Fibroblast of gingiva (primary cell): Measurements from ENCODE around the gene SEMA3A.
A peak's percentile ranks its signal among the peaks of the same experiment; 100 is the strongest.

Experiments used
- DNase-seq: peaks from one replicate; pipeline ENCODE4 v3.0.0-alpha.2; 2011; ENCODE audit warnings: low read depth

Gene SEMA3A

DNA sequence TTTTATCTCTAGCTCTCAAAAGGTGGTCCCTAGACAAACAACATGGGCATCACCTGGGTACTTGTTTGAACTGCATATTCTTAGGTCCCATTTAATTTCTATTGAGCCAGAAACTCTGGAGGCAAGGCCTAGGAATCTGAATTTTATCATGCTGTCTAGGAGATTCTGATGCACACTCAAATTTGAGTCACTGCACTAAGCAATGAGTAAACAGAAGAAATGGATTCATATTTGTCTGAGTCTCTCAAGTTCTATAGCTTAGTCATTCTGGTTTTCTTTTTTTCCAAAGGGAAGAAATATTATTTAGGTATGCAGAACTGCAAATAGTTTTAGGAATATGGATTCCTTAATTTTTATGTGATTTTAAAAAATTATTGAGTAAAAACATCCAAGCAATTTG, 185.5 kb downstream of the SEMA3A start:
- DNase-seq, result no peak

- no peak for DNase-seq
Measured at GRCh38 chr7:84003191-84003590, 191.4 kb downstream of the SEMA3A start.

DNA sequence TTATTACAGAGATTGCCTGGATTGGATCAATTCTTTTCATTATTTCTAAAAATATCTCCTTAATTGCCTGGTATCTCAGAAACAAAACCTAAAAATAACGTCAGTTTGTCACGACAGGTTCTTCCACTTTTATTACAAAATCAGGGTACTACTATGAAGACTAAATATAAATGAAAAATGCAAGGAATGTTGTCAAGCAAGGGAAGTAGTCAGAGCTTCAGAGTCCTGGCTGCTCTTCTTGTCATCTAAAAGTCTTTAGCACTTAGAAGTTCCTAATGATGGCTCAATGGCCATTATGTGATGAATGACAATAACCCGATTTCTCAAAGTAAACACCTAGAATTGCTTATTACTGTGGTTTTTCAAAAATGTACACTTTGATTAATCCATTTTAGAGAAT, 192.2 kb downstream of the SEMA3A start:
- no peak for DNase-seq

DNA sequence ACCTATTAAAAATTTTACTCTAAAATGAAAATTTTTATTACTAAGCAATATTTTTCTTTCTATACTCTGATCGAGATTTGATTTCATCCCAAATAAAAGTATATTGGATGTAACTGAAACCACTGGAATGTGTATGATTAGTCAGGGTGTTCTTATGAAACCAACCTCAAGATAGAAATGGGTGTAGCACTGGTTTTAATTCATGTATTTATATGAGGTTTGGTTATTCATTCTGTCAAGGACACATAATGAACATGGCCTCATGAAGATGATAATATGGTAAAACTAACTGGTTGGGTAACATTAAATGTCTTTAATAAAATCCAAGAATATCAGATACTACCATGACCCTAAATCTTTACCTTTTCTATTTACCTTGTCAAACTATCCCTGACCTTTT, 197.7 kb downstream of the SEMA3A start:
- DNase-seq, result peak; percentile 15

- no peak for DNase-seq
Measured at GRCh38 chr7:83987764-83988163, 206.8 kb downstream of the SEMA3A start.

DNA sequence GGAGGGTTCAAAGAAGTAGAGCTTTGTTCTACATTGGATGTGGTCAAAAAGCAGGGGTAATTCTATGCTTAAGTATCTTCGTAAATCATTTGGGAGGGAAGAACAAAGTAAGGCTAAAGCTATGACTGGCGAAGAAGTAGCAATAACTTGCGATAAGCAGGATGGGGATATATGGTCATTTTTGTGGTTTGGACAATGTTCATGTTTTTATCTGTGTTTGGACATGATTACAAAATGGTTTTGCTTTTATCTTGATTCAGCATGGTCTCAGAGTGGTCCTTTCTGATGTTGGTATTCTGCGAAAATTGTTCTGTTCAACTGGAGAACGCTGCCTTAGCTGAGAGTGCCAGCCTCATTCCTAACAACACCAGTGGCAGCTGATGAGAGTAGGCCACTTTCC, 208.8 kb downstream of the SEMA3A start:
- no peak for DNase-seq

- DNase-seq, result no peak
Measured at GRCh38 chr7:83984591-83984990, 210.0 kb downstream of the SEMA3A start.

GRCh38 chr7:83984076-83984475, 210.5 kb downstream of the SEMA3A start:
- DNase-seq, result no peak

DNA sequence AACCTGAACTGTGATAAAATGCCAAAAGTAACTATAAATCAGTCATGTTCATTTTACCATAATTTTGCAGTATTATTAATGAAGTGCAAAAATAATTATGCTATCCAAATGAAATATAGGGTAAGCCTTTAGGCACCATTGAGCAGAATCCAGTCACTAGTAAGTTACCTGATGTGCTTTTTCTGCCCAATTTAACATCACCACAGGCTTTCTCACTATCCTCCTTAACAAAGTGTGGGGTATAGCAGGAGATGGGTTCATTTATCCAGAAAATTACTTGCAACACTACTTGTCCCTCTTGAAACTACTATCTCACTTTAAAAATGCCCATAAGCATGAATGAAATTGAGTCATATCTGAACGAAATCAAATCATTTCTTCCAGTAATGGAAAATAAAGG, 211.0 kb downstream of the SEMA3A start:
- no peak for DNase-seq

GRCh38 chr7:83976302-83976701, 218.3 kb downstream of the SEMA3A start:
- peak; percentile 20 for DNase-seq

DNA sequence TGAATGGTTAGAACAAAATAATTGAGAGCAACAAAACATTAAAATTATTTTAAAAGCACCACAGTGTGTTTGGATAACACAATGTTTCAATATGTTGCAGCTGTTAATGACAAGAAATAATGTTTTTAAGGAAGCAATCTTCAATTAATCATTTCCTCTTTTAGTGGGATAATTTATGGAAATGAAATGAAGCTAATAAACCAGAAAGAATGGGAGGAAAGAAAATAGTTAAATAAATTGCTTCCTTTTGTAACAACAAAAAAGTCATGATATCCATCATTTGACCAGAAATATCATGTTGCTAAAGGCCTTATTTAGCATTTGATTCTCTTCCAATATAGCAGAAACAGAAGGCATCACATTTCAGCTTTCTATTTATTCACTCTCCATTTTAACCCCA, 224.5 kb downstream of the SEMA3A start:
- peak; percentile 6 for DNase-seq

- DNase-seq, result no peak
Measured at GRCh38 chr7:83964318-83964717, 230.3 kb downstream of the SEMA3A start.

GRCh38 chr7:83957333-83957732, 237.3 kb downstream of the SEMA3A start:
- peak; percentile 52 for DNase-seq

DNA sequence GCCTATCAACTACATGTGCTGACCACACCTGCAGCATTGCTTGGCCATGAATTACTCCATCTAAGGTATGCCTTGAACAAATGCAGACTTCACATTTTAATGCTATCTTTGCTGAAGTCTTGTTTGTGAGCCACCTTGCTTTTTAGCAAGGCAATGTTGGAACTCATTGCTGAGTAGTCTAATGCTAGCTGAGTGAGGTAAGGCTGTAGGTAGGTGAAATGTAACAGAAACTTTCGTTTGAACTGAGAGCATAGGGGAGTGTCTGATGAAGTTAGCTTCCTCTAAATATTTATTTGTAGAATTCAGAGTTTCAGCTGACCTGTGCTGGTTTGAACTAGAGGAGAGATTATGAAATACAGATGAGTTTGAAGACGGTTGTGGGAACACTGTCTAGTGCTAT, 238.5 kb downstream of the SEMA3A start:
- DNase-seq, result no peak

GRCh38 chr7:83952236-83952635, 242.4 kb downstream of the SEMA3A start:
- DNase-seq, result no peak

GRCh38 chr7:83947260-83947659, 247.3 kb downstream of the SEMA3A start:
- DNase-seq, result no peak

DNA sequence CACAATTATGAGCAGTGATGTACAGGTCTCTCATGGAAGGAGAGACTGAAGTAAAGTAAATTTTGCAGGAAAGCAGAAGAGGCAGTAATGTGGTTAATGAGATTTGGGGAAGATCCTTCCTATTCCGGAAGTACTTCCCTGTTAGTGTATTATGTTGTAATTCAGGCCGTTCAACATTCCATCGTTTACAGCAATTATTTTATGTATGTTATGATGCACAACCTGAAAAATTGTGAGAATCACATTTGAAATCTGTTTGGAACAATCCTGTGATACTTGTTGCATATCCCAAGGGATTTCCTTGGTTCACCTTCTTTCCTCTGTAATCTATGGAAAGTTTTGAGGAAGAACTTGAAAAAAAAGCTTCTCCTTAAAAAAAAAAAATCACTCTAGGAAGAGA, 247.8 kb downstream of the SEMA3A start:
- DNase-seq, result no peak

DNA sequence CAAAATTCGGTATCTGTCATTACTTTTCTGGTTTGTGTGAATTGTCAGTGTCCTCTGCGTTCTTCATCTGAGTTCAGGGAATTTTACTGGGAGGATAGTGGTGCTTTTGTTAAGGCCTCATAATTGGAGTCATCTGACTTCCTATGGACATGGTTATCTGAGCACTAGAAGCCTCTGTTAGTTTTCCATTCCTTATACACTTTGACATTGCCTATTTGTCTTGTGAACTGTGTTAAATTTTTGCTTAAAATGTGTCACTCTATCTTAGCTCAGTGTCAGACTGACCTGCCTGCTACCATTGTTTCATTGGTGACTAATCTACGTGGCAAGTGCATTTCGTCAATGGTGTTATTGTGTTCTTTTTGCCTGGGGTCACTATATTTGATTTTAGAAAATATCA, 253.3 kb downstream of the SEMA3A start:
- no peak for DNase-seq

DNA sequence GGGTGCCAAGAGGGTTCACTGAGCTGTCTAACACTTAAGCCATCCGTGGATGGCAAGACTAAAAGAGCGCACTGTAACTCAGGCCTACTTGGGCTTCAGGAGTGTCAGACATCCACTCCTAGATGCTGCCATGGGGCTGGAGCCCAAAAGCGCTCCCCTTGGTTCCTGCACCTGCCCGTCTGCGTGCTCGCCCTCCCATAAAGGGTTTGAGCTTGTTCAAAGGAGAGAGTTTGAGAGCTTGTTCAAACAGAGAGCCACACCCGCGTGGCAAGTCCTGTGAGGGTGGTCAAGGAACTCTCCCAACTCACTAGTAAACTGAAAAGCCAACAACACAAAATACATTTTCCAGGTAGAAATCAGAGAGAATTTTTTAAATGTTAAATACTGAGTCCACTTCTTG, 256.7 kb downstream of the SEMA3A start:
- DNase-seq, result no peak

- DNase-seq, result peak; percentile 69
Measured at GRCh38 chr7:83936056-83936708, 258.4 kb downstream of the SEMA3A start.

DNA sequence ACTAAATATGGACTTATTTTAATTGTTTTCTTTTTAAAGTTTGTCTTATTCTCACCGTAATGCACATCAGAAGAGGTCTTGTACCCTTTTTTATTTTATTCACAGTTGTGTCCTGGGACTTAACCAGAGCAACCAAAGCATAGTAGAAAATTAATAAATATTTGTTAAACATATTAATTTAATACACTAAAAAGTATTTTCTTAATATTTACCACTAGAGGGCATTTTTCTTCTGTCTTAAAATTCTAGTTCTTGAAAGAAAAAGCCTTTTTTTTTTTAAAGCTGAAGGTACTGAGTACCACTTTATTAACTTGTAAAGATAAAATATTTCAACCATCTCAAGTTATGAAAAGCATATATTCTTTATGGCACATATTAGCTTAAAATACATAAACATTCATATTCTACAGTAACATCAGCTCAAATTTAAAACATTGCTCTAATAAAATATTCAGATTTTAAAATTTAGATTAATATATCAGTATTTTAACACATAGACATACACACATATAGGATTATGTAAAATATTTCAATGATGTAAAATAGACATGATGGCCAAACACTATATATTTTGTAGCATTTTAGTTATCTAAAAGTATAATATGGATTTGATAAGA, 260.4 kb downstream of the SEMA3A start:
- DNase-seq, result no peak

GRCh38 chr7:83931968-83932367, 262.6 kb downstream of the SEMA3A start:
- DNase-seq, result no peak

DNA sequence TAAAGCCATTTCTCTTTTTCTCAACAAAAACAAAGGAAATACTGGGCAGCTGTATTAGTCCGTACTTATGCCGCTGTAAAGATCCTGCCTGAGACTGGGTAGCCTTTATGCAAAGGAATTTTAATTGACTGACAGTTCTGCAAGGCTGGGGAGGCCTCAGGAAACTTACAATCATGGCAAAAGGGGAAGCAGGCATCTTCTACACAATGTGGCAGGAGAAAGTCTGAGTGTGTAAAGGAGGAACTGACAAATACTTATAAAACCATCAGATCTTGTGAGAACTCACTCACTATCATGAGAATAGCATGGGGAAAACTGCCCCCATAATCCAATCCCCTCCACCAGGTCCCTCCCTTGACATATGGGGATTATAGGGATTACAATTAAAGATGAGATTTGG, 264.3 kb downstream of the SEMA3A start:
- DNase-seq, result no peak

- no peak for DNase-seq
Measured at GRCh38 chr7:83925860-83926259, 268.7 kb downstream of the SEMA3A start.
